DMS53 (cell line): ENCODE results near the gene TCEAL9.
"Not testable (repeated sequence)": the region's sequence is repeated elsewhere in the genome, so short reads cannot be mapped to it uniquely, and the experiment has no call there.

ENCODE experiments used
- DNase-seq: peaks from one replicate; lab custom pipeline; 2025; lab: John Stamatoyannopoulos, UW

The TCEAL9 gene

DNA sequence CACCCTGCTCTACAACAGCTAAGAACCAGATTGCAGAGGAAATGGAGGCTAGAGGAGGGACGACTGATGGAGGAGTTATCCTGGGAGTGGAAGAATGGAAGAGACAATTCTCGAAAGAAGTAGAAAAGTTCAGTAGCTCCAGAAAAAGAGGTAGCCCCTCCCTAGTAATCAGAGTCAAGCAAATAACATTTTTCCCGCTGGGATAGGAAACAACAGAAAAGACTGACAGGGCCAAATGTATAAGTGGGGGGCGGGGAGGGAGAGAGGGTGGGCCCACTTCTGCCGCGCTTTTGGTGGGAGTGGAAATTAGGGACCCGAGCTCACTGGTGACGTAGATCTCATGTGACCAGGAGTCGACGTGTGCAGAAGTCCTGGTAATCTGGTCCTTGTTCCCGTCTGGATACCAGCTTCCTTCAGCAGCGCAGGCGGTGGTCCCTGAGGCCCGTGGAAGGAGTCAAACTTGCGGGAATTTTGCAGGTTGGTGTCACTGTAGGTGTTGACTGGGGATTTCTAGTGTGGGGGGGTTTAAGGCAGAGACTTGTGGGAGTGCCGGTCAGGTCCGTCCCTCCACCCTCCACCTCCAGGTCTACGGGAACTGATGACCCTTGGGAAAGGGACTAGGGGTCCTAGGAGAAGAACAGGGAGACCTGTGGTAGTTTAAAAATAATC lies at the start of gene TCEAL9:
TSS of gene TCEAL9 (plus strand) at position 377 of the 669 bp plus-strand sequence. CDS start 1,179 bp downstream, outside the sequence.
- peak; percentile 76 for DNase-seq

GRCh38 chrX:103309860-103310554 lies 46.3 kb upstream of the TCEAL9 start:
- DNase-seq = peak; percentile 38

- DNase-seq = peak; percentile 94
Measured at GRCh38 chrX:103310555-103311398, 45.5 kb upstream of the TCEAL9 start, which contains the start of gene BEX2. Gene BEX2 (minus strand): TSS chrX:103310990. CDS start chrX:103309976, 1,014 bp downstream.

GRCh38 chrX:103311399-103311780 lies 44.9 kb upstream of the TCEAL9 start:
- DNase-seq = peak; percentile 58

- no peak for DNase-seq
Measured at GRCh38 chrX:103329991-103330390, 26.3 kb upstream of the TCEAL9 start, which contains the start of gene TCEAL7. Gene TCEAL7 (plus strand): TSS chrX:103330239. CDS start chrX:103331404, 1,165 bp downstream.

GRCh38 chrX:103330681-103331288 lies 25.5 kb upstream of the TCEAL9 start:
- no peak for DNase-seq

DNA sequence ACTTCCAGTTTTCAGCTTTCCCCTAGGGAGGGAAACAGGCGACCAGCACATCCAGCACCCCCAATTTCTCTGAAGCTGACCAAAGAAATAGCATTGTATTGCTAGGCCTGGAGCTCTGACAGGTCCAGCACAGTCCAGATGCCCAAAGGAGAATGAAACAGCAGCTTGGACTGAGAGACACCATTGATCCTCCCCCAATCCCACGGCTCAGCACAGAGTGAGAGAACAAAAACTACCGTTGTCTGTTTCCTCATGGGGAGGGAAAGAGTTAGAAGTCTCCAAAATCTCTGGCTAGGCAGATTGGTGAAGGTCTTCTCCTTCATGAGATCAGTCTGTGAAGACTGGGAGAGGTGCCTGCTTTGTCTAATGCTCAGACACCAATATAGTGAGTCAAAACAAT lies 17.6 kb upstream of the TCEAL9 start:
- DNase-seq = no peak

DNA sequence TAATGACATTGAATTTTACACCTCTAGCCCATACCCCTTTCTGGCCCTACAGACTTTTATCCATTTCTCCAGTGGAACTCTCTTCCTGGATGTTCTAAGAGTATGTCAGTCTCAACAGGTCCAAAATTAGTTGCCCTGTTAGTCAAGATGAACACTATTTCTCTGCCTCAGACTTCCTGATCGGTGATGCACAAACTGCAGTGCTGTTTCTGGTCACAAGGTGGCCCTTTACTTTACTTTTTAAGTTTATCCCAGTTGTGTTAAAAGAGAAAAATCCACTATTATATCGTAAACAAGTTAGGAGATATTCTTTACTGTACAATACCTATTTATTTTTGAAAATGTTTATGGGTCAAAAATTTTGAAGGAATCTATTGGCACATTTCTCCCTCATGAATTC lies 13.2 kb upstream of the TCEAL9 start:
- peak; percentile 58 for DNase-seq

- DNase-seq = no peak
Measured at GRCh38 chrX:103344606-103345005, 11.7 kb upstream of the TCEAL9 start.

GRCh38 chrX:103347682-103348397 lies 8.5 kb upstream of the TCEAL9 start:
- DNase-seq = no peak

DNA sequence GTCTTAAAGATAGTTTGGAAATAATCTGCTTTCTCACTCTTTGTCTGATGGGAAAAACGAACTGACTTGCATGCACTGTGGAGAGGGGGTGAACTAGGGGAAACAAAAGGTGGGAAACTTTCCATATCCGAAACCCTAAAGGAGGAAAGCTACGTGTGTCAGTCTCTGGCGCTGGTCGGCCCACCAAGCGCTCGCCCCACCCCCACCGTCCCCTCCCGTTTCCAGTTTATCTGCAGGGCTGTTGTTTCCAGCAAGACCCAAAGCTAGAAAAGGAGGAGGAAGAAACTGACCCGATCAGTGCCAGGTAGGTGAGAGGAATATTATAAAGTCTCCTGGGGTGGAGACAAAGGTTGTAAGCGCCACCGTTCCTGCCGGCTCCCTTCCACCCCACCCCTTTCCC lies 552 bp downstream of the TCEAL9 start:
- DNase-seq = peak; percentile 31

DNA sequence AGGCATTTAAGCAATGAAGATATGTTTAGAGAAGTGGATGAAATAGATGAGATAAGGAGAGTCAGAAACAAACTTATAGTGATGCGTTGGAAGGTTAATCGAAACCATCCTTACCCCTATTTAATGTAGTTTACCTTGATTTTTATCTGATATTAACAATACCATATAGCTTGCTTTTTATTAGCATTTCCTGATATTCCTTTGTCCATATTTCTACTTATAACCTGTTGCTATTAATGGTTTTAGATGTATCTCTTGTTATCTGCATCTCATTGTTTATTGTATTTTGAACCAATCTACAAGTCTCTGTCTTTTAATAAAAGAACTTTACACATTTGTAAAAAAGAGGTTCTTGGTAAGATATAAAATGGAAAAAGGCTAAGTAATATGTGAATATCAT lies 1.6 kb downstream of the TCEAL9 start:
- DNase-seq = no peak

GRCh38 chrX:103359605-103360004 lies 3.3 kb downstream of the TCEAL9 start:
- not testable (repeated sequence) for DNase-seq

DNA sequence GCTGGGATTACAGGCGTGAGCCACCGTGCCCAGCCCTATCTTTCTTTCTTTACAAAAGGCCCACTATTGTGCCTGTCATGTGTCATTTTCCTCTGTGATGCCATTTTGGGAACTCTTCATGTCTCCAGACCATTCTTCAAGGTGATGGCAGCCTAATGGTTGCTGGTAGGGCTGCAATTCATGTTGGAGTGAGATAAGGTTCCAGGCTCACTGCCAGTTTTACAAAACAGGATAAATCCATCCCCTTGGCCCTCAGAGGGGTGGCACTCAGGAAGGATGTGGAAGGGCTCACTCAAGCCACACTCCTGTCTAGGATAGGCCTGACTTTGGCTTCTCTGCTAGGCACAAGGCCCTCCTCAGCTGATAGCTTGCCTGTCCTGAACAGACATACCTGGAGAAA lies 3.8 kb downstream of the TCEAL9 start:
- DNase-seq = no peak

GRCh38 chrX:103360916-103361315 lies 4.6 kb downstream of the TCEAL9 start:
- no peak for DNase-seq

DNA sequence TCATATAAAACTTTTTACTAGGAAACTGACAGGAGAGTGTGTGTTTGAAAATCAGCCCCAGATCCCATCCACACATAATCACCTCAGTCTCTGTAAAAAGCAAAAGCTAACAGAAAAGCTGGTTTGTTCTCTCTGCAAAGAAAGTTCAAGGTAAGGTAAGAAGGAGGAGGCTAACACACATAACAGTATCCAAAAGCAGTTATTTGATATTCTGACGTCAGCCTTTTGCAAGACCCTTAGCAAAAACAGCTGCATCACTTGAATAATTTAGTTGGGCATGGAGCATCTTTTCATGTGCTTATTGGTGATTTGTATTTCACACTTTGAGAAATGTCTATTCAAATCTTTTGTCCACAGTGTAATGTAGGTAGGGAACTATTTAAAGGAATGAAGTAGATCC lies 5.5 kb downstream of the TCEAL9 start:
- no peak for DNase-seq

DNA sequence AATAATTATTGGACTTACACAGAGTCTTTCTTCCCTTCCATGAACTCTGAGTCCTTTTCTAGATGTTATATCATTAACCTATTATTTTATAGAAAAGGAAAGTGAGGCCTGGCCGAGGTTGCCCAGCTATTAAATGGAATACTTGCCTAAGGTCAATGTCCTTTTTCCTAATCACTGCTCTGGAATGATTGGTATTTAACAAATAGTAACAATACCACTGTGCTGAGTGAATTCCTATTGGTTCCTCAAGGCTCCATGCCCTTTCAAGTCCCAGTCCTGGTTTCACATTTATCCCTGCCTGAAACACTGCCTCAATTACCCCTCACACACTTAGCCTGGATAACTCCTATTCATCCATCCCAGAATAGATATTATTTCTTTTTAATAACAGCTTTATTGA lies 6.2 kb downstream of the TCEAL9 start:
- DNase-seq = no peak

- DNase-seq = no peak
Measured at GRCh38 chrX:103363046-103363445, 6.7 kb downstream of the TCEAL9 start.

GRCh38 chrX:103367502-103367901 lies 11.2 kb downstream of the TCEAL9 start:
- DNase-seq = no peak

- DNase-seq = no peak
Measured at GRCh38 chrX:103369479-103369878, 13.2 kb downstream of the TCEAL9 start.

- DNase-seq = no peak
Measured at GRCh38 chrX:103372886-103373285, 16.6 kb downstream of the TCEAL9 start.
